Kidney epithelial cell (primary cell): ENCODE results near the gene NDUFB10. TPM values are rescaled to one million over a fixed set of nuclear protein-coding genes. Genes with fewer than 3 reads are reported as not detected.

Source experiments
- DNase-seq: peaks from one replicate; pipeline ENCODE4 v3.0.0-alpha.2; 2010; ENCODE audit warnings: low read depth
- H3K27me3 ChIP-seq: 2 replicates; pipeline ENCODE4 v1.6.0; 2011; ENCODE audit warnings: low read length; ENCODE audit not compliant: control insufficient read depth, insufficient read depth
- H3K36me3 ChIP-seq: 2 replicates; pipeline ENCODE4 v1.5.1; 2011; ENCODE audit warnings: low read length; ENCODE audit not compliant: control insufficient read depth, insufficient read depth
- H3K4me3 ChIP-seq: 2 replicates; pipeline ENCODE4 v1.5.1; 2011; ENCODE audit warnings: low read depth, mild to moderate bottlenecking, control low read depth, low read length
- CTCF ChIP-seq: IDR thresholded peaks from 2 replicates; pipeline ENCODE4 v1.5.1; 2011; ENCODE audit warnings: mild to moderate bottlenecking, moderate library complexity, low read length, control low read depth, inconsistent platforms; ENCODE audit not compliant: insufficient read depth, poor library complexity, severe bottlenecking
- total RNA-seq: library from RNA; depleted of rRNA; stranded (reverse); fragments of >200 nt; gene quantifications from 2 replicates; pipeline ENCODE4 v1.2.3, GENCODE V29; 2015

NDUFB10 gene
- total RNA-seq, 1 donor from 2014 or later = 280 TPM

- H3K4me3 ChIP-seq = peak overlapping the region; percentile 74
- TF ChIP-seq CTCF = no peak
- DNase-seq = no peak
- no peaks in the 10 kb centered on the region for H3K27me3 ChIP-seq
- H3K36me3 ChIP-seq = peaks cover 1% of the 10 kb centered on the region
Measured at GRCh38 chr16:2008631-2009163, 49.4 kb downstream of the NDUFB10 start.

DNA sequence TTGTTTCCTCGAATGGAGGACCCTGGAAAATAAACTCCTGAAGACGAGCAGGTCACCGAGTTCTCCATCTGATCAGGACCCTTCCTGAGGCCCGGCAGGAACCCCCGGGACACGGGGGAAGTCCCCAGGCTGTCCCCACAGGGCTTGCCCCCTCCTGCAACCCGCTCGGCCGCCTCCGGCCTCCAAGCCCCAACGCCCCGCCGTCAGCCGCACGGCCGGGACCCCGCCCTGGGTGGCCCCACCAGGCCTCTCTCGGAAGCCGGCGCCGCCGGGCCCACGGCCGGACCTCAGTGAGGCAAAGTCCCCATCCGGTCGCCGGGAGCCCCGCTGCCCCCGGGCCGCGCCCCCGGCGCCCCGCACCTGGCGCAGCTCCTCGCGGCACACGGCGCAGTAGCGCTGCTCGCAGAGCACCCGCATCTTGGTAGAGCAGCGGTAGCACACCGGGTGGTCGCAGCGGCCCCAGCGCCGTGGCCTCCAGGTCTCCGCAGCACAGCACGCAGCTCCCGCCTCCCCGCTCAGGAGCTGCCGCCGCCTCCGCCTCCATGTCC is 49.9 kb downstream of the NDUFB10 start:
- no peak for TF ChIP-seq CTCF
- Histone ChIP-seq H3K27me3 (no peaks in the 10 kb centered on the region), H3K36me3 (peaks cover 1% of the 10 kb centered on the region), H3K4me3 (peak overlapping the region; percentile 74)
- no peak for DNase-seq

- no peaks in the 10 kb centered on the region for H3K27me3 ChIP-seq
- DNase-seq = no peak
- peaks cover 1% of the 10 kb centered on the region for H3K36me3 ChIP-seq
- TF ChIP-seq CTCF = no peak
- peak within 1 kb of the TSS; percentile 74 for H3K4me3 ChIP-seq
Measured at GRCh38 chr16:2009791-2010510, 50.6 kb downstream of the NDUFB10 start, which contains the start of gene ZNF598. Gene ZNF598 (minus strand): TSS chr16:2009821.

Other genes starting within 250 kb of the NDUFB10 start
- gene NME3, start 188.0 kb upstream of the NDUFB10 start, total RNA-seq = 44.9 and 45.3 TPM in 2 replicates
- 6.8 and 13.6 TPM in 2 replicates for gene EME2, start 186.7 kb upstream of the NDUFB10 start, total RNA-seq
- gene MRPS34, start 186.4 kb upstream of the NDUFB10 start, total RNA-seq = 94.9 and 108 TPM in 2 replicates
- gene SPSB3, start 177.0 kb upstream of the NDUFB10 start, total RNA-seq = 60.6 and 78.2 TPM in 2 replicates
- gene NUBP2, start 176.6 kb upstream of the NDUFB10 start, total RNA-seq = 145 and 187 TPM in 2 replicates
- gene IGFALS, start 165.8 kb upstream of the NDUFB10 start, total RNA-seq = 0.48 TPM in 1 of 2 replicates, not detected in the other
- 62.8 and 98.4 TPM in 2 replicates for gene HAGH, start 132.7 kb upstream of the NDUFB10 start, total RNA-seq
- gene FAHD1, start 132.3 kb upstream of the NDUFB10 start, total RNA-seq = 59.7 and 77.3 TPM in 2 replicates
- gene MEIOB, start 87.4 kb upstream of the NDUFB10 start, total RNA-seq = 5.0 and 6.2 TPM in 2 replicates
- gene HS3ST6, start 41.1 kb upstream of the NDUFB10 start, total RNA-seq = 0.89 and 0.92 TPM in 2 replicates
- 11.7 and 12.0 TPM in 2 replicates for gene MSRB1, start 16.3 kb upstream of the NDUFB10 start, total RNA-seq
- gene RPL3L, start 4.8 kb upstream of the NDUFB10 start, total RNA-seq = not detected in 2 replicates
- gene RPS2, start 5.3 kb downstream of the NDUFB10 start, total RNA-seq = 4,278 and 4,383 TPM in 2 replicates
- not detected in 2 replicates for gene RNF151, start 7.3 kb downstream of the NDUFB10 start, total RNA-seq
- gene TBL3, start 12.5 kb downstream of the NDUFB10 start, total RNA-seq = 53.5 and 70.3 TPM in 2 replicates
- 0.96 TPM in 1 of 2 replicates, not detected in the other for gene NOXO1, start 21.9 kb downstream of the NDUFB10 start, total RNA-seq
- gene GFER, start 24.7 kb downstream of the NDUFB10 start, total RNA-seq = 30.2 and 32.7 TPM in 2 replicates
- gene SYNGR3, start 30.4 kb downstream of the NDUFB10 start, total RNA-seq = 11.3 and 20.1 TPM in 2 replicates
- gene ZNF598, start 50.3 kb downstream of the NDUFB10 start, total RNA-seq = 48.1 and 57.7 TPM in 2 replicates
- gene NPW, start 60.2 kb downstream of the NDUFB10 start, total RNA-seq = not detected in 2 replicates
- gene NHERF2, start 67.4 kb downstream of the NDUFB10 start, total RNA-seq = 27.5 and 46.3 TPM in 2 replicates
- gene NTHL1, start 88.3 kb downstream of the NDUFB10 start, total RNA-seq = 39.3 and 44.1 TPM in 2 replicates
- 67.9 and 104 TPM in 2 replicates for gene TSC2, start 88.4 kb downstream of the NDUFB10 start, total RNA-seq
- 85.6 and 102 TPM in 2 replicates for gene PKD1, start 176.4 kb downstream of the NDUFB10 start, total RNA-seq
- 0.54 and 0.68 TPM in 2 replicates for gene RAB26, start 189.1 kb downstream of the NDUFB10 start, total RNA-seq
- gene TRAF7, start 196.2 kb downstream of the NDUFB10 start, total RNA-seq = 82.7 and 83.9 TPM in 2 replicates
- gene CASKIN1, start 237.1 kb downstream of the NDUFB10 start, total RNA-seq = 0.07 and 0.08 TPM in 2 replicates
- 77.2 and 102 TPM in 2 replicates for gene MLST8, start 245.9 kb downstream of the NDUFB10 start, total RNA-seq